Uterus (tissue), 4 donors: ENCODE data around the gene ALLC. TPM values are rescaled to one million over a fixed set of nuclear protein-coding genes. Genes with fewer than 3 reads are reported as not detected.

Source experiments
- DNase-seq, 2 donors: peaks; one replicate each; pipeline ENCODE4 v3.0.0-alpha.2; 2019 to 2020
- H3K27ac ChIP-seq, 2 donors: fragments of 200-600 bp; sonication (generic); 1 replicate in 1 of 2; 2 replicates in 1 of 2; pipeline ENCODE4 v1.5.1; 2016 to 2018
- H3K27me3 ChIP-seq, 2 donors: fragments of 200-600 bp; sonication (generic); one replicate each; pipeline ENCODE4 v1.5.1; 2018 to 2019; ENCODE audit warnings: control low read depth in 1 of 2
- H3K36me3 ChIP-seq, 2 donors: fragments of 200-600 bp; sonication (generic); one replicate each; pipeline ENCODE4 v1.5.1; 2019; ENCODE audit warnings: control low read depth in 1 of 2
- H3K4me1 ChIP-seq, 2 donors: fragments of 200-600 bp; sonication (generic); one replicate each; pipeline ENCODE4 v1.5.1; 2018 to 2019; ENCODE audit warnings: control low read depth in 1 of 2
- H3K4me3 ChIP-seq, 2 donors: fragments of 200-600 bp; sonication (generic); 1 replicate in 1 of 2; 2 replicates in 1 of 2; pipeline ENCODE4 v1.5.1; 2018 to 2019; ENCODE audit warnings: mild to moderate bottlenecking in 1 of 2
- H3K9me3 ChIP-seq, 2 donors: fragments of 200-600 bp; sonication (generic); one replicate each; pipeline ENCODE4 v1.5.1; 2019; ENCODE audit warnings: control low read depth in 1 of 2
- CTCF ChIP-seq, 4 experiments: fragments of 200-600 bp in 2 of 4; fragments of 450-650 bp in 2 of 4; sonication (generic) in 2 of 4; IDR thresholded peaks; one replicate each; pipeline ENCODE4 v1.5.1; 2016 to 2019; ENCODE audit warnings: antibody characterized with exemption in 4 of 4, mild to moderate bottlenecking in 2 of 4, moderate library complexity in 1 of 4
- POLR2A ChIP-seq, 2 donors: fragments of 450-650 bp; IDR thresholded peaks; one replicate each; pipeline ENCODE4 v1.6.1; 2016; ENCODE audit warnings: antibody characterized with exemption in 2 of 2, mild to moderate bottlenecking in 1 of 2, moderate library complexity in 1 of 2
- intact Hi-C: fragments of 100-400 bp; cut with DNase I; formaldehyde crosslinking; loops from one replicate; pipeline ENCODE4 v1.15.1; 2023; ENCODE audit warnings: low total_unique reads
- total RNA-seq, 4 donors: library from RNA; depleted of rRNA in 3 of 4; stranded (reverse); fragments of >200 nt in 3 of 4; gene quantifications; one replicate each; pipeline versions ENCODE4 v1.1.0 to v1.2.4, GENCODE V29; 2014 to 2023
- donor health status: DM: yes; HTN: yes; CAD: no.

The ALLC gene
- total RNA-seq, 4 donors from 2014 or later: not detected

- DNase-seq: no peak
- intact Hi-C loops: no loop called here
- H3K9me3 ChIP-seq: no peaks in the 10 kb centered on the region
- H3K4me3 ChIP-seq: peak overlapping the region in 1 of 2 donors; percentile 16
- no peak overlapping the region for H3K27ac ChIP-seq
- no peaks in the 10 kb centered on the region for H3K27me3 ChIP-seq
- H3K4me1 ChIP-seq: no peaks in the 10 kb centered on the region
- no peak for TF ChIP-seq POLR2A (IDR thresholded peaks at IDR 0.05)
- peak; percentile 33 to 52 (median 43) for TF ChIP-seq CTCF (IDR thresholded peaks at IDR 0.05)
- H3K36me3 ChIP-seq: no peaks in the 10 kb centered on the region
Observed at GRCh38 chr2:3728104-3729054, 70.4 kb downstream of the ALLC start.

GRCh38 chr2:3729055-3729448, 71.1 kb downstream of the ALLC start:
- no peak for DNase-seq
- Histone ChIP-seq H3K4me1 (no peaks in the 10 kb centered on the region), H3K36me3 (no peaks in the 10 kb centered on the region), H3K4me3 (no peak overlapping the region), H3K9me3 (no peaks in the 10 kb centered on the region), H3K27me3 (no peaks in the 10 kb centered on the region), H3K27ac (no peak overlapping the region)
- intact Hi-C loops: no loop called here
- no peak for TF ChIP-seq CTCF (IDR thresholded peaks at IDR 0.05)
- TF ChIP-seq POLR2A (IDR thresholded peaks at IDR 0.05): no peak

- Histone ChIP-seq H3K27ac (no peak overlapping the region), H3K27me3 (no peaks in the 10 kb centered on the region), H3K4me1 (no peaks in the 10 kb centered on the region), H3K4me3 (no peak overlapping the region), H3K9me3 (no peaks in the 10 kb centered on the region), H3K36me3 (no peaks in the 10 kb centered on the region)
- TF ChIP-seq POLR2A (IDR thresholded peaks at IDR 0.05) (no peak), CTCF (IDR thresholded peaks at IDR 0.05) (no peak)
- intact Hi-C loops: no loop called here
- DNase-seq: no peak
Observed at GRCh38 chr2:3729786-3730185, 71.8 kb downstream of the ALLC start.

GRCh38 chr2:3730646-3731045, 72.6 kb downstream of the ALLC start:
- Histone ChIP-seq H3K27me3 (no peaks in the 10 kb centered on the region), H3K36me3 (no peaks in the 10 kb centered on the region), H3K27ac (no peak overlapping the region), H3K9me3 (no peaks in the 10 kb centered on the region), H3K4me3 (no peak overlapping the region), H3K4me1 (no peaks in the 10 kb centered on the region)
- intact Hi-C loops: no loop called here
- no peak for TF ChIP-seq POLR2A (IDR thresholded peaks at IDR 0.05)
- TF ChIP-seq CTCF (IDR thresholded peaks at IDR 0.05): no peak
- no peak for DNase-seq

GRCh38 chr2:3731829-3732228, 73.8 kb downstream of the ALLC start:
- no peak overlapping the region for H3K4me3 ChIP-seq
- no peaks in the 10 kb centered on the region for H3K36me3 ChIP-seq
- H3K4me1 ChIP-seq: no peaks in the 10 kb centered on the region
- TF ChIP-seq CTCF (IDR thresholded peaks at IDR 0.05) (no peak), POLR2A (IDR thresholded peaks at IDR 0.05) (no peak)
- intact Hi-C loops: no loop called here
- no peak overlapping the region for H3K27ac ChIP-seq
- no peak for DNase-seq
- H3K27me3 ChIP-seq: no peaks in the 10 kb centered on the region
- no peaks in the 10 kb centered on the region for H3K9me3 ChIP-seq
